ENCODE data around the gene PIEZO2.

Gene PIEZO2

GRCh38 chr18:11104307-11104706, 45.1 kb downstream of the PIEZO2 start:
- TF ChIP-seq CTCF (IDR thresholded peaks at IDR 0.05): no peak

GRCh38 chr18:11096839-11097750, 52.3 kb downstream of the PIEZO2 start:
- TF ChIP-seq CTCF (IDR thresholded peaks at IDR 0.05): no peak

- no peak for TF ChIP-seq CTCF (IDR thresholded peaks at IDR 0.05)
These were observed 53.0 kb downstream of the PIEZO2 start for GRCh38 chr18:11096411-11096810.

DNA sequence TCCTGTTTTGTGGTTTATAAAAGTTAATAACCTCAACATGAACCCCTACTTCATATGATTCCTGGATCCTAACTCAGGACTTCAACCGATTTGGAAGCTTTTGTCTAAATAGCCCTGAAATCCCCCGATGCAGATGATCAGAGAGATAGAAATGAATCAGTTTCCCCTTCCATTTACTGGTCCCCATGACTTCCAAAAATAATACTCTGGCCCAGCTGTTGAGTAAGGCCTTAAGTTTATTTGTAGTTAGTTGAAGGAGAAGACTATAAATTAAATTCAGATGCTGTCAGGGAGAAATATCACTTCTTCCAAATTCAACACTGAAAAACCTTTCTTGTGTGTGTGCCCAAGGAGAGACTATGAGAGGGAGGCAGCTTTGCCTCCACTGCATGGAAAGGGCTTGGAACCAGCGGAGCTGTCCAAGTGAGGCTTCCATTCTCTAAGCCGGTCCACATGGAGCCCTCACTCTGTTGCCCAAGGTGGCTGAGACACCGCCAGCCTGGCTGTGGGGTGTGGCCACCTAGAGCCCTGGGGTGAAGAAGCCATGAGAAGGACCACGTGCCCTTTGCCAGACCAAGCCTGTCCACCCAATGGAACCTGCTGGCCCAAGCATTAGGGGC, 53.6 kb downstream of the PIEZO2 start:
- TF ChIP-seq CTCF (IDR thresholded peaks at IDR 0.05): no peak

DNA sequence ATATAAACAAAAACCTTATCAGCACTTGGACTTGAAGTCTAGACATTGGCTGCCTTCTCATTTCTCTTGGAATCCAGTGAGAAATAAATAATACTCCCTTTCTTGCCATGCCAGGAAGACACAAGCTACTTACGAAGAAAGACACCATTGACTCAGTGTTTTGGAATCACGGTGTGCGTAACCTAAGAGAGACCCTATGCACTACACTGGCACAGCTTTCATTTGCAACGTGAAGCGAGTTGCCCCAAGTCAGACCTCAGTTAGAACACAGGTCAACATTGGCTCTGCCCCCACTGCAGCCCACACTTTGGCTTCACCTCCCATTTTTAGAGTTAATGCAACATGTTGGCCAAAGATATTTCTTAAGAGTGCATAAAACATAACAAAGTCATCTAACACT, 54.2 kb downstream of the PIEZO2 start:
- TF ChIP-seq CTCF (IDR thresholded peaks at IDR 0.05): no peak

- no peak for TF ChIP-seq CTCF (IDR thresholded peaks at IDR 0.05)
These were observed 57.6 kb downstream of the PIEZO2 start for GRCh38 chr18:11091746-11092145.

DNA sequence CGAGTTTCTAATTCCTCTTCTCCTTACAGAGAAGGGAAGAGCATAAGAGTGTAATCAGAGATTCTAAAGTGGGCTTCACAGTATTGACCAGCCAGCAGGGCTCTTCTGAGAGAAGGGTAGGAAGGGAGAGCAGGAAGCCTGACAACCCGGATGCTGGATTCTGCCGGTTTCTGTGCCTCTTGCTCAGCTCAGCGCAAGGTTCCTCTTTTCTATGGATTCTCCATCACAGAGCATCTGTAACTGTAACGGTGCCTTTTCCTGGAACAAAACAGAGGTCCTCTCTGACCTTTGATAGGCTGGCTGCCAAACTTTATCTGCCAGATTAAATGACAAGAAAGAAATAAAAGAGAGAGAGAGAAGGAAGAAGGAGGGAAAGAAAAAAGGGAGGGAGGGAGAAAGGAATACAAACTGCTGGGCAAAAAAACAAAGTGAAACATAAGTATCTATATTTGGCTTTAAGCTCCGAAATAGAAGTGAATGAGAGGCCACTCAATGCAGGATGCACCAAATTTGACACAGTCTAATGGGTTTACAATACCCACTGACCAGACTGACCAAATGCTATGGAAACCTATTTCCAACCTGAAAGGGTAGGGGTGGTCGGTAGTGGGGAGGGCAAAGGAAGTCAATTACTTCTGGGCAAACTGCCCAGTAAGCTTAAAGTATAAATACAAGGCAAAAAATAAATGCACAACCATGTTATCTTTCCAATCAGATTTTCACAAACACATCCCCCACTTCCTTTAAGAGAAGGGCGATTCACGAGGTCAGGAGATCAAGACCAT, 59.2 kb downstream of the PIEZO2 start:
- no peak for TF ChIP-seq CTCF (IDR thresholded peaks at IDR 0.05)
